HG03520 (cell line): Measurements from ENCODE around the gene GPR156.
"Not testable (repeated sequence)": the region's sequence is repeated elsewhere in the genome, so short reads cannot be mapped to it uniquely, and the experiment has no call there.

Experiments
- ATAC-seq: cut with Tn5 transposase; IDR thresholded peaks from one replicate; pipeline ENCODE4 v1.9.1; 2021; ENCODE audit warnings: mild to moderate bottlenecking, moderate library complexity; ENCODE audit not compliant: unreplicated experiment

Gene GPR156

DNA sequence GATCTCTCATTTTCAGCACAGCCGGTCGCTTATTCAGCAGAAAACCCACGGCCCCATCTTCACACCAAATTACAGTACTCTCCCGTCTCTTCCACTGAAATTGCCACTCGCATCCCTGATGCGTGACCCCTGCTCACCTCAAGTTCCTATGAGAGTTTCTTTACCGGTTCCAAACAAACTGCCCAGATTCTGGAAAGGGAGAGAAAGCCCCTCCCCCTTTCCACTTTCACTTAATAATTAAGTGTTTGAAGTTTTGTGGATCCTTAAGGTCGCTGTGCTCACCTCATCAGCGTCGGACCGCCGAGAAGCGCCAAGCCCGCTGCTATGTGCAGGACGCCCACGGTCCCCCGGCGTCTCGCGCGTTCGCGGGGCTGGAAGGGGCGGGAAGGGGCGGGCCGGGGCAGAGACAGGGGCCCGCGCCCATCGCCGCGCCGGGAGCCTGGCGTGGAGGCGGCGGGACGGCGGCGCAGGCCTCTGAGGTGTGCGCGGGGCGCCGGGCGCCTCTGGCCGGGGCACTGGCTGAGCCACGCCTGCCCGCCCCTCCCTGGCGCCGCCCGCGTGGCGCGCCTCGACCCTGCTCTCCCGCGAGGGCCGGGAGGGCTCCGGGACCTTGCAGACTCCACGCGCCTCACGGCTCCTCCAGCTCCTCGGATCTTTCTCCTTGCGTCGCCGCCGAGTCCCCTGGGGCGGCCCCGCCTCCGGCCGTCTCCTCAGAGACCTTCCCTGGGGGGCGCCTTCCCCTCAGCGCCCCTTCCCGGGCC is at the start of gene GPR156:
Gene GPR156, minus strand, starts transcription at position 476 of the 761 bp plus-strand sequence. CDS start 41,124 bp downstream, outside the sequence.
- no peak for ATAC-seq

DNA sequence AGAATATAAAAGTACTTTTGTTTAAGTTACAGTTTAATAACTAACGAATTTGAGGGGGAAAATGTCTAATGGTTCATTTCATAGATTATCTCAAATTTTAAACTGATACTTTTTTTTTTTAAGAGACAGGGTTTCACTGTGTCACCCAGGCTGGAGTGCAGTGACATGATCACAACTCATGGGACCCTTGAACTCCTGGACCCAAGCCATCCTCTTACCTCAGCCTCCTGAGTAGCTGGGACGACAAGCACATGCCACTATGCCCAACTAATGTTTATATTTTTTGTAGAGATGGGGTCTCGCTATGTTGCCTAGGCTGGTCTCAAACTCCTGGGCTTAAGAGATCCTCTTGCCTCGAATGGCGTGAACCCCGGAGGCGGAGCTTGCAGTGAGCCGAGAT is 47.6 kb upstream of the GPR156 start:
- no peak for ATAC-seq

DNA sequence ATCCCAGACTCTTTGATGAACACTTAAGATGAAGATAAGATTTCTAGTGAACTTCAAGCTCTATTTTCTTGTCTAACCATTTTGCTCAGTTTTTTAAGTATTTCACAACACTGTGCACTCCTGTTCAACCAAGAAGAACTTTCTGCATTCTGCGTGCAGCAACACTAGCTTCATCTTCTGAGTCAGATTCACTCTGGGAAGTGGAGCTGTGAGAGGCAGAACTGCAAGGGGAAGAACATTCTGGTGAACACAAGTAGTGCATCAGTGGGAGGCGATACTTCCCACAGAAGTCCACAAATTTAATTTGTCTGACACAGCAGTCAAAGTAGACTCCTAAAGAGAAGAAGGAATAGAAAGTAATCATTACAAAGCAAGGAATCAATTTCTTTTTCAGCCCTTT is 46.1 kb upstream of the GPR156 start:
- no peak for ATAC-seq

DNA sequence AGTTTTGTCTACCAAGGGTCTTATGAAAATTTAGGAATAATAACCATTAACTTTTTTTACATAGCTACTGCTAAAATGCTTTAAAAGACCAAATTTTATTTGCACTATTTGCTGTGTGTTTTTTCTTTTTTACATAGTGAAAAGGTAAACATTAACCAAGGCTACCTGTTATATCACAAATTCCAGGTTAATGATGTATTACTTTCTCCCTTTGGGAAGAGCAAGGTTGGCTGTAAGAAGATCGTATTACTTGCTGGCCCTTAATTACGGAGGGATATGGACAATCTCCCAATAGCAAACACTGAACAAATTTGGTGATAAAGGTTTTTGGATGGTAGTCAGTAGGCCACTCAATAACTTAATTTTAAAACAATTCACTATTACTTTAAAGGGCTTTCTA is 41.8 kb upstream of the GPR156 start:
- ATAC-seq = no peak

DNA sequence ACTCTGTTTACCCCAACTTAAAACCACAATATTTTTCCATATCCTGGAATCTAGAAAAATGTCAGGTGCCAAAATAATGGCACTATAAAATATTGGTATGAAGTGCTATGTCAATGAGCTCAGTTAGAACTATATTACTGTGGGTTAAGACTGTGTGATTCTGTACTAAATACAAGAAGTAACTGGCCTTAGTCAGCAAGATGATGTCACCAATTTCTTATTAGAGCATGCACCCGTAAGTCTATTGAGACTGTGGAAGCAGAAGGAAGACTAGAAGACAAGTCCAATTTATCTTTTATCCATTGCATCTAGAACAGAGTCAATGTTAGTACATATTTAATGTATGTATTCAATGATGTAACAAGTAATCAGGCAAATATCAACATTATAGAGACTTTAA is 39.2 kb upstream of the GPR156 start:
- no peak for ATAC-seq

DNA sequence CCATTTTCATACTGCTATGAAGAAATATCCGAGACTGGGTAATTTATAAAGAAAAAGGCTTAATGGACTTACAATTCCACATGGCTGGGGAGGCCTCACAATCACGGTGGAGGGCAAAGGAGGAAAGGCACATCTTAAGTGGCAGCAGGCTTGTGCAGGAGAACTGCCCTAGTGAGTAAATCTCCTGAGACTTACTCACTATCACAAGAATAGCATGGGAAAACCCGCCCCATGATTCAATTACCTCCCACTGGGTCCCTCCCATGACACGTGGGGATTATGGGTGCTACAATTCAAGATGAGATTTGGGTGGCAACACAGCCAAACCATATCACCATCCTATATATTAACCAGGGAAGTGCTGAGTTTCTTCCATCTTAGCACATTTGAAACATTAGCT is 38.7 kb upstream of the GPR156 start:
- not testable (repeated sequence) for ATAC-seq

DNA sequence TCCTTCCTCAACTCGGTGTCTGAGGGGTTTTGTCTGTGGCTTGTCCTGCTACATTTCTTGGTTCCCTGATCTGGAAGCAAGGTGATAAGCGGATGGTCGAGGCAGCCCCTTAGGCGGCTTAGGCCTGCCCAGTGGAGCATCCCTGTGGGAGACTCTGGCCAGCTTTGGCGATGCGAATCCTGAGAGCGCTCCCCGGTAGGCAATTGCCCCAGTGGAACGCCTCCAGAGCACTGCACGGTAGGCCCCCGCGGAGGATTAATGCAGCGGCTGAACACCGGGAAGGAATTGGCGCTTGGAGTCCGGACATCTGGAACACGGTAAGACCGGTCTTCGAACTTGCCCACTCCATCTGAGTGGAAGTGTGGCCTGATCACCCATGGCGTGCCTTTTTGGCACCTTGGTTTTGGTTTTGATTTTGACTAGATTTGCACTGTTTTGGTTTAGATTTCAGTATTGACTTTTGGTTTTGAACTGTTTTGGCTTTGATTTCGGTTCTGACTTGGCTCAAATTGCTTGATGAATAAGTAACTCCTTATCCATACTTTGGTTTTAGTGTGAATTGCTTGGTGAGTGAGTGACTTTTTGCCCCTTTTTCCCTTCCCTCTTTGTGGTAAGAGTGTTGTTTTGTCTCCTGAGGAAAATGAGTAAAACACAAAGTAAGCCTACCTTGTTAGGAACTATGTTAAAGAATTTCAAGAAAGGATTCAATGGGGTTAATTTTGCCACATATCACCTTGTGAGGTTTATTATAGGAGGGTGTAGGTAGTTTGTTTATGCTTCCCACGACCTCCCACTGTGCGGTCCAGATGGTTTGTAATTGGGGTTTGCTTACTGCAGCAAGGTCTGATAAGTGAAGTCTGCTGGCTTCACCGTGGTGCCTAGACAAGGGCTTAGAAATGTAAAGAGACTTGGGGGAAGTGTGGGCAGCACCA is 27.1 kb upstream of the GPR156 start:
- ATAC-seq = no peak

DNA sequence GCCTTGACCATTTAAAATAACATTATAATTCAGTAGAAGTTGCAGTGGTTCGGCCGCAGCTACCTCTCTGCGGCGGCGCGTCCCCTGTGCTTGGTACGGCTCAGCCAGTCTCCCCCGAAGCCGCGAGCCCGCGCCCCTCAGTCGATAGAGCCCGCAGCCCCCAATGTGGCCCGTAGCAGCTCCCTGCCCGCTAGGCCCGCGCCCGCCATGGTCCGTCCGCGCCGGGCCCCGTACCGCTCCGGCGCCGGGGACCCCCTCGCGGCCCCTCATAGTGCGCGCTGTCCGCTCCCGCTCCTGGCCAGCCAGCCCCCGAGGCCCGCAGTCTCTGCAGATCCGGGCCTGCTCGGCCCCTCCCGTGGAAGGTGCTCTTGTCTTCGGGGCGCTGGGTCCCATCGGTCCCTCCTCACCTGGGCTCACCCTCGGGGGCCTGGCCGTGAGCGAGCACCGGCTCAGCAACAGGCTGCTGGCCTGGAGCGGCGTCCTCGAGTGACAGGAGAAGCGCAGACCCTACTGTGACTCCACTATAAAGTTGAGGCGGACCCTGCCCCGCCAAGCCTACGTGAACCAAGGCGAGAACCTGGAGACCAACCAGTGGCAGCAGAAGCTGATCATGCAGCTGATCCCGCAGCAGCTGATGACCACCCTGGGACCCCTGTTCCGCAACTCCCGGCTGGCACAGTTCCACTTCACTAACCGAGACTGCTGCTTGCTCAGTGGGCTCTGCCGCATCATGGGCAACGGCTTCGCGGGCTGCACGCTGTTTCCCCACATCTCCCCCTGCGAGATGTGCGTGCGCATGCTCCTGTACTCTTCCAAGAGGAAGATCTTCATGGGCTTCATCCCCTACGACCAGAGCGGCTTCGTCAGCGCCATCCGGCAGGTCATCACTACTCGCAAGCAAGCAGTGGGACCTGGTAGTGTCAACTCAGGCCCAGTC is 21.8 kb upstream of the GPR156 start:
- no peak for ATAC-seq

DNA sequence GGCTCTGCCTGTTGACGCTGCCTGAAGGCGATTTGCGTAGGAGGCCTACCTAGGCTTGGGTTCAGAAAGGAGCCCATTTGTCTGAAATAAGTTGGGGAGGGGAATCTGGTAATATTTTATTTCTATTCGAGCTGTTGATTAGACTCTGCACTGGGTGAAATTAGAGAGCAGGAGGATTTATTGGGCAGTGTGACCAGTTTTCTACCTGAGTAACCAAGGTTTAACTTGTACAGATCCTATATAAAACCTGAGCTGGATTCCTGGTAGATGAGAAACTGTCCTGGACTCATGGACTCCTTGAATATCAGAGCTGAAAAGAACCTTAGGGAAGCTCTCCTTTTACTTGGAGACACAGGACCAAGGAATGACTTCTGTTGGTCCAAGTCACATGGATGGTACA is 19.6 kb upstream of the GPR156 start:
- ATAC-seq = no peak

DNA sequence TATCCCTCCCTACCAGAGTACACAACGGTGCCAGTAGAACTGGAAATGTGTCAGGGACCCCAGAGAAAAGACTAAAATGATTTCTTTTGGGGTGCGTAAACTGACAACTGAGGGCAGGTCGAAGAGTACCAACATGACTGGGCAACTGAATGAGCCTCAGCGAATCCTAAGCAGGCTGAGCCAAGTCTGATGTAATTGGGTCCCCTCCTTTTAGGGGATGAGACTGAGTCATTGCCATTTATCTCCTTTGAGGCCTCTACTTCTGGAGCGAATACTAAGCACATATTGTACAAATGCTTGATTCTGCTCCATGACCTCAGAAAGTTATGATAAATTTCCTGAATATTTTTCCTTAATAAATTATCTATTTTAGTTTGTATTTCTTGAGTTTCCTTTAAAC is 17.3 kb upstream of the GPR156 start:
- ATAC-seq = no peak

DNA sequence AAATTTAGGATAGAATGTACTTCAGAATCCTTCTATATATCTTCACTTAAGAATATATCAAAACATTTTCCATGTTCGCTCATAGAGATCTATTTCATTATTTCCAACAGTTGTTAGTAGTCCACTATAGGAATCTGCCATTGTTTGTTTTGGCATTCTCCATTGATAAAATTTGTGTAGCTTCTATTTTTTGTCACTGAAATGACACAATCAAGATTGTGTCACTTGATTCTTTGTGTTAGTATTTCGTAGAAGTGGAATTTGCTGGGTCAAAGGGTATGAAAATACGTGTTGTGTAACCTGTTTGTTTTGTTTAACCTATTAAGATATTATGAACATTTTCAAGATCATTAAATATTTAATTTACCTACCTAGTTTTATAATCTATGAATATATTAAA is 15.9 kb upstream of the GPR156 start:
- ATAC-seq = no peak

DNA sequence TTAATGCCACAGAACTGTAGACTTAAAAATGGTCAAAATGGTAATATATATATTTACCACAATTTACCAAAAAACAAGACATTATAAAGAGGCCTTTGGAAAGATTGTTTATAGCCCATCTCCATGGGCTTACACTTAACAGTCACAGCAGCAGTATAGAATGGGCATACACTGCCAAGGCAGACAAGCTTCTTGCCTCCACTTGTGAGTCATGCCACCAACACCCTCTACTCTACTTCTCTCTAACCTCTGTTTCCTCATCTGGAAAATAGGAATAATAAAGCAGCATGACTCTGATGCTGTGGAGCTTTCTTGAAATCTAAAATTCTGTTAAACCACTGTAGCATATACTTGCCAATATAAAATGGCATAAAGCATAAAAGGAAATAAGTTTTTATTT is 14.4 kb upstream of the GPR156 start:
- ATAC-seq = no peak

DNA sequence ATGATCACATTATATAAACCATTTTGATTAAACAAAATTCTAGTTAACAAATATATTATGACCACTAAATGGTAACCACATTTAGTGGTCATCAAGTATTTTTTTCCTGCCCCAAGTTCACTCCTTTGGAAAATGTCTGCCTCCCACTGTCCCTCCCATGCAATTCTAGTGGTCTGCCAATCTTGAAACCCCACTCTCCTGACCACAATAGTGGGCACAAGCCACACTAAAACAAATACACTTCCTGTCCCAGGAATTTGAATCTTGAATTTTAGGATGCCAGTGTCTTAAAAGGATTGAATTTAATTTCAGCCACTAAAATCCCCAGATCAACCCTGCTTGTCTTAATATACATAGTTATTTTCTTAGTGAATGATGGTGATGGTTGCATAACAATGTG is 14.0 kb upstream of the GPR156 start:
- ATAC-seq = no peak

DNA sequence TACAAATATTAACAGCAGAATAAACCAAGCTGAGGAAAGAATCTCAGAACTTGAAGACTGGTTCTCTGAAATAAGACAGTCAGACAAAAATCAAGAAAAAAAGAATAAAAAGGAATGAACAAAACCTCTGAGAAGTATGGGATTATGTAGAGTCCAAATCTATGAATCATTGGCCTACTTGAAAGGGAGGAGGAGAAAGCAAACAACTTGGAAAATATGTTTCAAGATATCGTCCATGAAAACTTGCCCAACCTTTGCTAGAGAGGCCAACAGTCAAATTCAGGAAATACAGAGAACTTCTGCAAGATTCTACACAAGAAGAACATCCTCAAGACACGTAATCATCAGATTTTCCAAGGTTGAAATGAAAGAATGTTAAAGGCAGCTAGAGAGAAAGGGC is 6.5 kb upstream of the GPR156 start:
- ATAC-seq = not testable (repeated sequence)

DNA sequence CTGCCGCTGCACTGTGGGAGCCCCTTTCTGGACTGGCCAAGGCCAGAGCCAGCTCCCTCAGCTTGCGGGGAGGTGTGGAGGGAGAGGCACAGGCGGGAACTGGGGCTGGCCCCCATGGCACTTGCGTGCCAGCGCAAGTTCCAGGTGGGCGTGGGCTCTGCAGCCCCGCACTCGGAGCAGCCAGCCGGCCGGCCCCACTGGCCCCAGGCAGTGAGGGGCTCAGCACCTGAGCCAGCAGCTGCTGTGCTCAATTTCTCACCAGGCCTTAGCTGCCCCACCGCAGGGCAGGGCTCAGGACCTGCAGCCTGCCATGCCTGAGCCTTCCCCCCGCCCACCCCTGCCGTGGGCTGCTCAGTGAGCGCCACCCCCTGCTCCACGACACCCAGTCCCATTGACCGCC is 4.6 kb upstream of the GPR156 start:
- ATAC-seq = no peak

DNA sequence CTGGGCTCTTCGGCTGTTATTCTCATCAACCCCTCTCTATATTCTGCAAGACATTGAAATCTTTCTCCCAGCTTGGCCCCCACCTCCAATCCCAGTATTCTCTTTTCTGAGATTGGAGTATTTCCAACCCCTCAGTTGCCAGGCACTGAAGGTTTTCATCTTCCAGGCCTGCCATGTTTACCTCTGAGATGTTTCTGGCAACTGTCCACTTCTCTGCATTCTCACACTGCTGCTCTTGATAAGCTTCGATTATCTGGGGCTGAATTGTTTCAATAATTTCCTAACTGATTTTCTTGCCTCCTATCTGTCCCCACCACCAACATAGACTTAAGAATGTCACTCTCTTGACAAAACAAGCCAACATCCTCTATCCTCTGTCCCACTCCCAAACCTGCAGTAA is 1.4 kb upstream of the GPR156 start:
- no peak for ATAC-seq

DNA sequence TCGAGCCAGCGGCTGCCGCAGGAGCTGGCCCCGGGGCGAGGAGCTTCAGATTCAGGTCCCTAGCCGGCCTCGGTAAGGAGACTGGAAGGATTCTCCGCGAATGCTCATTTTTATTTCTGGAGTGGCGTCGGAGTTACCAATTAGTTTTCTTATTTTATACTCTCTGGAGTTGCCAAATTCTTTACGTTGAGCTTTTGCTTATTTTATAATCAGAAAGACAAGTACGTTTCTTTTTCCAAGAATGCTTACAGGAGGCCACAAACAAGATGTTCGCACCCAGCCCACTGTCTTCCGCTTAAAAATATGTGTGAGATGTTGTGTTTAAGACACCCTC is 453 bp upstream of the GPR156 start:
- ATAC-seq = no peak

DNA sequence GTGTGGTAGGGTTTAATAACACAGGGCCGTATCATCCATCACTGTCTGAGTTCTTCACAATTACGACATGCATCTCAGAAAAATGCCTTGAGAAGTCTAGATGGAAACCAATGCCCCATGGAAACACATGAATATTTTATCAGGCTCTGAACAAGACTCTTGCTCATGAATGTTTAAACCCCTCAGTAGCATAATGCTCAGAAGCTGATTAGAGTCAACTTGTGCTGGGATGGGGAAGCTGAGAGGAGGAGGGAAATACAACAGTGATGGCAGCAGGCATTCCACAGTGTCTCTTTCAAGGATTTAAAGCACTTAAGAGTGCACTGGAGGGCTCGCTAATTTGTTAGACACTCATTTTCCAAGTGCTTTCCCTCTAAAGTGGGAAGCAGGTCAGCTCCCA is 3.8 kb downstream of the GPR156 start:
- no peak for ATAC-seq

DNA sequence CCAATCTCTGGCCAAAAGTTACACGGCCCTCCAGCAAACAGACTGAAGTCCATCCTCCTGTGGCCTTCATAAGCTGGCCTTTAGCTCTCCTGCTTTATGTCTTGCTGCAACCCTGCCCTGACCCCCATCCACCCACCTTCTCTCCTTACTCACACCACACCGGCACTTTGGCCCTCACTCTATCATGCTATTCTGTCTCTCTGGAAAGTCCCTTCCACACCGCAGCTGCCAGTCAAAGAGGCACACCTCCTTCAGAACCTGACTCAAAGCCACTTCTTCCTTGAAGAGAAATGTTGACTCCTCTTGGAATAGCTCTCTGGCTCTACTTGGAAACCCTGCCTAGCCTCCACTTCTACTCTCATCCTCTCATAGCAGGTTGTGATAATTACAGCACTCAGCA is 4.5 kb downstream of the GPR156 start:
- ATAC-seq = peak; percentile 95

DNA sequence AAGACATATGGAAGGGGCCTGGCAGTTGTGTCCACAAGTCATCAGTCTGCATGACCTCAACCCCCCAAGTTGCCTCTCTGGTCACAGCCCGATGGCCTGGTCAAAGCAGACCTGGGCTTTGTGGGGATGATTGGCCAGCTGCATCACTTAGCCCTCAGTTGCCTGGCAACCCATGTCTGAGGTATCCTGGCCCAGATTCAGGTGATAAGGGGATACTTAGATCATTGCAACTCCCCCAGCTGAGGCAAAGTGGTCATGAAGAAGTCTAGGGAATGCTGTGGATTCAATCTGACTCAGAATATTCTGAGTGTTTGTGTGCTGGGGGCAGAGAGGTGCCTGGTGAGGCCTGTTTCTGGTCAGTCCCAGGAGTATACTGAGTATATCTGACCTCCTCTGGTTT is 5.0 kb downstream of the GPR156 start:
- ATAC-seq = peak; percentile 2

DNA sequence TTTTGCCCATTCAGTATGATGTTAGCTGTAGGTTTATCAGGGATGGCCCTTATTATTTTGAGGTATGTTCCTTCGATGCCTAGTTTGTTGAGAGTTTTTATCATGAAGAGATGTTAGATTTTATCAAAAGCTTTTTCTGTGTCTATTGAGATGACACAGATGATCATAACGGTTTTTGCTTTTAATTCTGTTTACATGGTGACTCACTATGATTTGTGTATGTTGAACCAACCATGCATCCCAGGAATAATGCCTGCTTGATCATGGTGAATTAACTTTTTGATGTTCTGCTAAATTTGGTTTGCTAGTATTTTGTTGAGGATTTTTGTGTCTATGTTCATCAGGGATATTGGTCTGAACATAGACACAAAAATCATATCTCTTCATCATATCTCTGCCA is 8.3 kb downstream of the GPR156 start:
- ATAC-seq = no peak
